GM21717 (cell line): Measurements from ENCODE around the gene FRY.
A peak's percentile ranks its signal among the peaks of the same experiment; 100 is the strongest.

ENCODE experiments used
- ATAC-seq: cut with Tn5 transposase; IDR thresholded peaks from one replicate; pipeline ENCODE4 v1.9.1; 2021; ENCODE audit warnings: mild to moderate bottlenecking, moderate library complexity; ENCODE audit not compliant: unreplicated experiment

Gene FRY

GRCh38 chr13:32210101-32210500 lies 178.5 kb downstream of the FRY start:
- ATAC-seq, result no peak

- ATAC-seq, result no peak
These were observed 180.2 kb downstream of the FRY start for GRCh38 chr13:32211813-32212212.

DNA sequence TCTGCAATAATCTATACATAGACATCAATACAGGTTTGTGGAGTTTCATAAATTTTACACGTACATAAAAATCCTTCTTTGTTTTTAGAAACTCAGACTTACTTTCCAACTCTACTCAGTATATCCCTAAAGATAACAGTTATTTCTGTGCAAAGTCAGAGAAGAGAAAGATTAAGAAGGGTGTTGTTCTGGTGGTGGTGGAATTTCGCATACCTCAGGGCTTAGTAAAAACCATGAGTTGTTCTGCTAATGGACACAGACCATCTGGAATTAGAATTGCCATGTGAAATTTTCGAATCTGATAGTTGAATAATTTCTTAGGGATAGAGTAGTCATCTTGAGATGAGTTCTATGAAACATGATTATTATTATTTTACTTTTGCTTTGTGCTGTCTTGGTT lies 180.8 kb downstream of the FRY start:
- no peak for ATAC-seq

- no peak for ATAC-seq
These were observed 182.1 kb downstream of the FRY start for GRCh38 chr13:32213626-32214025.

- ATAC-seq, result no peak
These were observed 182.5 kb downstream of the FRY start for GRCh38 chr13:32214071-32214470.

DNA sequence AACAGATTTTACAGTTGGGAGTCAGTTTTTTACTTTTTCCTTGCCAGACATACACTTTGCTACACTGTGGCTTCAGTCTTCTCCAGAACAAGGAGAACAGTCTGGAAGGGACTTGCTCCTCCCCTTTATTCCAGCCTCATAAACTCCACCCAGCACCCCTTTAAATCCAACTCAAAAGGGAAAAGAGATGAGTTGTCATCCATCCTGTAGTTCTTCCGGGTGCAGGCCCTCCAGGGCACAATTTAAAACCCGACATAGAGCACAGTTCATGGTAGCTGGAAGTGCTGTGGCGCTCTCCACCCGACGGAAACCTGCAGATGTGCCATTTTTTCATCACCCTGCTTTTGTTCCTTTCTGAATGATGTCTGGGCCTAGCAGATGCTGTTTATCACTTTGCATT lies 184.7 kb downstream of the FRY start:
- no peak for ATAC-seq

DNA sequence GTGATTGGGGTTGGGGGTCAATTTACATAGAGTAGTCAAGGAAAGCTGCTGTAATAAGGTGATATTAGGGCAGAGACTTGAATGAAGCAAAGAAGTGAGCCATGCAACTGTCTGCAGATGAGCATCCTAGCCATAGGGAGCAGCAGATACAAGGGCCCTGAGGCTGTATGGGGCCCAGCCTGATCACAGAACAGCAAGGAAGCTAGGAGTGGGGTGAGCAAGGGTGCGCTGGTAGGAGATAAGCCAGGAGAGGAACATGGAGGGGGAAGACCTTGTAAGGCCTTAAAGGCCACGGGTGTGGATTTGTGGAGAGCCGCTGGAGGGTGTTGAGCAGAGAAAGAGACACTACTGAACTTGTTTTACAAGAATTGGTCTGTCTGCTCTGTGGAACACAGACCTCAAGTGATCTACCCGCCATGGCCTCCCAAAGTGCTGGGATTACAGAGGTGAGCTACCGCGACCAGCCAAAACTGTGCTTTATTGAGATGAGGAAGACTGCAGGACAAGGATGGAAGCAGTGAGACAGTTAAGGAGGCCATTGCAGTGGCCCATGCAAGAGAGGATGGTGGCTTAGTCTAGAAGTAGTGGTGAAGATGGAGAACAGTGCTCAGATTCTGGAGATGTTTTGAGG lies 190.6 kb downstream of the FRY start:
- no peak for ATAC-seq

- no peak for ATAC-seq
These were observed 193.3 kb downstream of the FRY start for GRCh38 chr13:32224916-32225315.

DNA sequence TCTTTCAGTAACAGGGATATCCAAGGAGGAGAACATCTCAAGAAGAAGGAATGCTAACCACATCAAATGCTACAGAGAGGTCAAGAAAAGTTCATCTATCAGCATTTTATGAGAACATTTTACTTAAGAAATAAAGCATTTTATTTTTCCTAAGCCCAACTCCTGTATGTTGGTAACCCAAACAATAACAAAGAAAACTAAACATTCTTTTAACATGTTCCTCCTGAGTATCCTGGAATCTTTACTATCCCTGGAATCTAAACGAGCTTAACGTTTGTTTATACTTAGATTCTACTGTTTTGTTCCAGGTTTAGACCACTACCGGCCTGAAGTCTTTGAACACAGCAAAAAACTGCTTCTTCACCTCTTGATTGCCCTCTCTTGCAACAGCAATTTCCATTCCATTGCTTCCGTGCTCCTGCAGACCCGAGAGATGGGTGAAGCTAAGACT lies 193.9 kb downstream of the FRY start:
- no peak for ATAC-seq

DNA sequence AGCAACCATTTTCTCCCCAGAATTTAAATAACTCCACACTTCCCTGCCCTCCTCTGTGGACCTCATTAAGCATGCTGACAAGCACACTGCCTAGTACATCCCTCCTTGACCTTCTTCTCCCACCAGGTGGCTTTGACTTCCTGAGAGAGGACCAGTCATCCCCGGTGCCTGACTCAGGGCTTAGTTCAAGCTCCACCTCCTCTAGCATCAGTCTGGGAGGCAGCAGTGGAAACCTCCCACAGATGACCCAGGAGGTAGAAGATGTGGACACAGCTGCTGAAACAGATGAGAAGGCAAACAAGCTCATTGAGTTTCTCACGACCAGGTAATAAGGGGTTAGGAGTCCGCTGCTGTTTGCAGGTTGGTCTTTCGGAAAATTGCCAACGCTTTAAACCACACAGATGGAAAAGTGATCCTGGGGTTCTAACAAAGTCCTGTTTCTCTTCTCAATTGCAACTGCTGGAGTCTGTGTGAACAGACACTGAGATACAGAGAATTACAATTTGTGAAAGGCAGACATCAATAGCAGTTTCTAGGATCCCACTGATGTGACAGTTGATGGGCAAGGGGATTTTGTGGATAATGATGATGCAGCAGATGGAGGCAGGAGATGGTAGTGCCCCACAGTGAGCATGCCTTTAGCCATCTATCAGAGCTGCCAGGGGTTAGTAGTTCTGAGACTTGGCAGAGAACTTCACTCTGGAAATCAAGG lies 196.9 kb downstream of the FRY start:
- no peak for ATAC-seq

- ATAC-seq, result no peak
These were observed 197.9 kb downstream of the FRY start for GRCh38 chr13:32229443-32229842.

DNA sequence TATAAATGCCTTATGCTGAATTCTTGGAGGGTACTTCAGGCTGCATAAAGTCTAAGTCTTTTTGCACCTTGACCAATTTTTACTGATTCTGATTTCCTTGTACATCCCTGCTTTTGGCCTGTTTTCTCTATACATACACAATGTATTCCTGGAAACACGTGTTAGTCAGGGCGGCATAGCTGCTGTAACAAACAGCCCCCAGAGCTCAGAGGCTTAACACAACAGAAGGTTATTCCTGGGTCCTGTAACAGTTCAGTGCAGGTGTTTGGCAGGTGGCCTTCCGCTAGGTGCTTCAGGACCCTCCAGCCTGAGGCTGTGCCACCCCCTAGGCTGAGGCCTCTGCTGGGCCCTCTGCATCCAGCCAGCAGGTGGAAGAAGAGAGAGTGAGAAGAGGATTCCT lies 200.7 kb downstream of the FRY start:
- no peak for ATAC-seq

- no peak for ATAC-seq
These were observed 201.5 kb downstream of the FRY start for GRCh38 chr13:32233062-32233461.

GRCh38 chr13:32234914-32235313 lies 203.3 kb downstream of the FRY start:
- no peak for ATAC-seq

DNA sequence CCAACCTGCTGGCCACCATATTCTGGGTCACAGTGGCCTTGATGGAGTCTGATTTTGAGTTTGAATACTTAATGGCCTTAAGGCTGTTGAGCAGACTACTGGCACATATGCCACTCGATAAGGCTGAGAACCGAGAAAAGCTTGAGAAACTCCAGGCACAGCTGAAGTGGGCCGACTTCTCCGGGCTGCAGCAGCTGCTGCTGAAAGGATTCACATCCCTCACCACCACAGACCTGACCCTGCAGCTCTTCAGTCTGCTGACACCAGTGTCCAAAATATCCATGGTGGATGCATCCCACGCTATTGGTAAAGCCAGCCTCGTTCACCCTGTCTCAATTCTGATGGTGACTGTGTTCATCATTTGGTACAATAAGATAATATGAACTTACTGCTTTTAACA lies 206.1 kb downstream of the FRY start:
- ATAC-seq, result no peak

DNA sequence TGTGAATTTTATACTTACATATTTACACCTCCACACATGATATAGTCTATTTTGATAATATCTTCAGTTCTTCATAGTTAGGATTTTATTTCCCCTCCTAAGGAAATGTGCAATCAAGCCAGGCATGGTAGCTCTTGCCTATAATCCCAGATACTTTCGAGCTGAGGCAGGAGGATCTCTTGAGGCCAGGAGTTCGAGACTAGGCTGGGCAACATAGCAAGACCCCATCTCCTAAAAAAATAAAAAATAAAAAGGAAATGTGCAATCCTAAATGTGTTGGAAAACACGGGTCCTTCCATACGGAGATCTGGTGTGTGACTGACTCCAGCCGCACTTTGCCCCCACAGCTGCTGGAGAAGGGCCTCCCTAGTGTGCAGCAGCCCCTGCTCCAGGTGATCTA lies 212.1 kb downstream of the FRY start:
- no peak for ATAC-seq

DNA sequence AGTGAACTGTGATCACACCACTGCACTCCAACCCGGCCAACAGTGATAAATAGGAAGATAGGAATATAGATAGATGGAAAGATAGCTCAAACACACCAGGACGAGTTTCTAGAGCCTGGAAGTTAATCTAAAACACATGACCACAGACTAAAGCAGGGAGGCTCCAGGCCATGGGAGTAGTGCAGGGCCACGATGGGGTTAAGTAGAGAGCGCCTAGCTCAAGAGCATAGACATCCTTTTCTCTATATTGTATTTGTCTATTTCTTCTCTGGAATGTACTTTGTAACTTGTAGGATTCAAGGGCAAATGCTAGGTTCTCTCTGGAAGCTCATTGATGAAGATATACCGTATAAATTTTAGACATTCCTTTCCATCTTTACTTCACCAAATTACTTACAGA lies 214.0 kb downstream of the FRY start:
- ATAC-seq, result no peak

DNA sequence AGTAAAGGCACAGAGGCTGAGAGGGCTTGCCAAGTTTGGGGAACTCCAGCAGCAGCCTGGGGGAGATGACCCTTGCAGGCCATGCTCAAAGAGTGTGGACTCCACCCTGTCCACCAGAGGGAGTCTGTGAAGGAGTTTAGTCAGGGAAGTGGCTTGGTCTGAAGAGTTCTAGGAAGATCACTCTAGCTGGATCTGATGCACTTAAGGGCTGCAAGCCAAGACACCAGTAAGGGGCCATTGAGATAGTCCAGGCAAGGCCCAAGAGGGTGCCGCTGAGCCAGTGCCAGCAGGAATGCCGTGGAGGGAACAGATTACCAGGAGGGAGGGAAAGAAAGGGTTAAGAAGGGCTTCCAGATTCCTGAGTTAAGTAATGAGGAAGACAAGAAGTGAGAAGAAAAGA lies 214.9 kb downstream of the FRY start:
- peak; percentile 71 for ATAC-seq

- ATAC-seq, result no peak
These were observed 216.3 kb downstream of the FRY start for GRCh38 chr13:32247887-32248286.

DNA sequence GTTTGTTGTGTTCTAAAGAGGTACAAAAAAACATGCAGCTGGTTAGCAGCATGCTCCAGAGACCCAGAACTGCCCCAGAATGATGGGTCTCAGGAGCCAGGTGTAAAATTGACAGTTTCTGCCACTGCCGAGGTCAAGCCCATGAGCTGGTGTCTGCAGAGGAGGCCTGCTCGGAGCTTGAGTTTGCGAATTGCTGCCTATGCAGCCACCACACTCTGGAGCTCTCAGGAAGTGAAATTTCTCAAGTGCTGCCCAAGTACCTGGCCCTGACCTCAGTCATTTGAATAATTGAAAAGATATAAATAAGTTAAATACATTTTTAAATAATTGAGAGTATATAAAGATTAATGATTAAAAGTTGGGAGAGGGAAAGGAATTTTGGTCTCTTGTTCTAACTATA lies 217.2 kb downstream of the FRY start:
- ATAC-seq, result no peak

GRCh38 chr13:32252812-32253438 lies 221.4 kb downstream of the FRY start:
- no peak for ATAC-seq

DNA sequence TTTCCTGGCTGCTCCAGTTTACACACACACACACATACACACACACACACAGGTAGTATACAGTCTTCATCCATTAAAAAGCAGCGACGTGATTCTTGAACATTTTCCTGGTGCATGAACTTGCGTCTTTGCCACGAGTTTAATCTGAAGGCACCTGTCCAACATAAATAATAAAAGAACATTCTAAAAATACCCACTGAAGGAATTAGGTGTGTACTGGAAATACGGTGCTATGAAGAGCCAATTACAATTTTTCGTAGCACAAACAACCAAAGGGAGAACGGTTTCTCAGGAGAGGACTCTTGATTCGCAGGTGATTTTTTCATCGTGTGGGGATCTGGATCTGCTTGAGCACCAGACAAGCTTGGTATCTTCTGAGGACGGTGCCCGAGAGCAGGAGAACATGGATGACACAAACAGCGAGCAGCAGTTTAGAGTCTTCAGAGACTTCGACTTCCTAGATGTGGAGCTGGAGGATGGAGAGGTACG lies 222.4 kb downstream of the FRY start:
- ATAC-seq, result no peak
